Fibroblast of the aortic adventitia (primary cell): ENCODE results near the gene TTC12. TPM values are rescaled to one million over a fixed set of nuclear protein-coding genes. Genes with fewer than 3 reads are reported as not detected.

ENCODE experiments used
- DNase-seq: peaks from one replicate; pipeline ENCODE4 v3.0.0-alpha.2; 2010; ENCODE audit warnings: low read depth
- H3K4me3 ChIP-seq: 2 replicates; pipeline ENCODE4 v1.5.1; 2011; ENCODE audit warnings: low read depth, mild to moderate bottlenecking, control low read depth, low read length, moderate library complexity
- total RNA-seq: library from RNA; depleted of rRNA; stranded (reverse); fragments of >200 nt; gene quantifications from 2 replicates; pipeline ENCODE4 v1.2.3, GENCODE V29; 2012; ENCODE audit warnings: low replicate concordance
- TF ChIP-seq, protein P1 (sequence below): IDR thresholded peaks from 2 replicates; pipeline ENCODE4 v1.5.1; 2011; ENCODE audit warnings: mild to moderate bottlenecking, low read length, control low read depth, inconsistent platforms; ENCODE audit not compliant: insufficient read depth

Gene TTC12
- total RNA-seq, 1 donor: 9.8 TPM

DNA sequence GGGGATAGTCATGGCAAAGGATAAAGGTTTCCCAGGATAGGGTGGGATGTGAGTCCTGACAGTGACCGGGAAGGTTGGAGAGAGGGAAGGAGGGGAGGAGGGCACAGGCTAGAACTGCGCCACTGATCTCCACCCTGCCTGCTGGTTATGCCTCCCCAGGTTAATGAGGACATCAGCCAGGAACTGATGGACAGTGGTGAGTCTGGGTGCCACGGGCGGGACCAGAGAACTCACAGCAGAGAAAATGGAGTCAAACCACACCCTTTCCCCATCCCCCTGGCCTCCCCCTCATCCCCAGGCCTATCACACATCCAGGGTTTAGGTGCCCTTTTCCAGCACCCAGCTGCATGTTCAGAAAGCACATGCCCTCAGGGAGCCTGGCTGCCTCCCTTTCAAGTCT lies 83.4 kb downstream of the TTC12 start:
- TF ChIP-seq, protein P1, sequence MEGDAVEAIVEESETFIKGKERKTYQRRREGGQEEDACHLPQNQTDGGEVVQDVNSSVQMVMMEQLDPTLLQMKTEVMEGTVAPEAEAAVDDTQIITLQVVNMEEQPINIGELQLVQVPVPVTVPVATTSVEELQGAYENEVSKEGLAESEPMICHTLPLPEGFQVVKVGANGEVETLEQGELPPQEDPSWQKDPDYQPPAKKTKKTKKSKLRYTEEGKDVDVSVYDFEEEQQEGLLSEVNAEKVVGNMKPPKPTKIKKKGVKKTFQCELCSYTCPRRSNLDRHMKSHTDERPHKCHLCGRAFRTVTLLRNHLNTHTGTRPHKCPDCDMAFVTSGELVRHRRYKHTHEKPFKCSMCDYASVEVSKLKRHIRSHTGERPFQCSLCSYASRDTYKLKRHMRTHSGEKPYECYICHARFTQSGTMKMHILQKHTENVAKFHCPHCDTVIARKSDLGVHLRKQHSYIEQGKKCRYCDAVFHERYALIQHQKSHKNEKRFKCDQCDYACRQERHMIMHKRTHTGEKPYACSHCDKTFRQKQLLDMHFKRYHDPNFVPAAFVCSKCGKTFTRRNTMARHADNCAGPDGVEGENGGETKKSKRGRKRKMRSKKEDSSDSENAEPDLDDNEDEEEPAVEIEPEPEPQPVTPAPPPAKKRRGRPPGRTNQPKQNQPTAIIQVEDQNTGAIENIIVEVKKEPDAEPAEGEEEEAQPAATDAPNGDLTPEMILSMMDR: no peak
- no peak for DNase-seq
- no peak overlapping the region for H3K4me3 ChIP-seq

DNA sequence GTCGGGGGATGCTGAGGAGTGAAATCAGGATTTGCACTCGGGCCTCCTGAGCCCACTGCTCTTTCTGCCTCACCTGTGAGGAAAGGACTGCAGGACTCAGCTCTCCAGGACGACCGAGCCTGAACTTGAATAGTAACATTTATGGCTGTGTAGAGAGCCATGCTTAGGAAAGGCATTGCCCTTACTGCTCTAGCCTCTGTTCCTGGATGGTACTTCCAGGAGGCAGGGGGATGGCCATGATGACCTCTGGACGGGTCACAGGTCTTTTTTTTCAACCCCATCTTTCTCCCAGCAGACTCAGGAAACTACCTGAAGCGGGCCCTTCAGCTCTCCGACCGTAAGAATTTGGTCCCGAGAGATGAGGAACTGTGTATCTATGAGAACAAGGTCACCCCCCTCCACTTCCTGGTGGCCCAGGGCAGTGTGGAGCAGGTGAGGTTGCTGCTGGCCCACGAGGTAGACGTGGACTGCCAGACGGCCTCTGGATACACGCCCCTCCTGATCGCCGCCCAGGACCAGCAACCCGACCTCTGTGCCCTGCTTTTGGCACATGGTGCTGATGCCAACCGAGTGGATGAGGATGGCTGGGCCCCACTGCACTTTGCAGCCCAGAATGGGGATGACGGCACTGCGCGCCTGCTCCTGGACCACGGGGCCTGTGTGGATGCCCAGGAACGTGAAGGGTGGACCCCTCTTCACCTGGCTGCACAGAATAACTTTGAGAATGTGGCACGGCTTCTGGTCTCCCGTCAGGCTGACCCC lies 84.5 kb downstream of the TTC12 start:
- DNase-seq: no peak

DNA sequence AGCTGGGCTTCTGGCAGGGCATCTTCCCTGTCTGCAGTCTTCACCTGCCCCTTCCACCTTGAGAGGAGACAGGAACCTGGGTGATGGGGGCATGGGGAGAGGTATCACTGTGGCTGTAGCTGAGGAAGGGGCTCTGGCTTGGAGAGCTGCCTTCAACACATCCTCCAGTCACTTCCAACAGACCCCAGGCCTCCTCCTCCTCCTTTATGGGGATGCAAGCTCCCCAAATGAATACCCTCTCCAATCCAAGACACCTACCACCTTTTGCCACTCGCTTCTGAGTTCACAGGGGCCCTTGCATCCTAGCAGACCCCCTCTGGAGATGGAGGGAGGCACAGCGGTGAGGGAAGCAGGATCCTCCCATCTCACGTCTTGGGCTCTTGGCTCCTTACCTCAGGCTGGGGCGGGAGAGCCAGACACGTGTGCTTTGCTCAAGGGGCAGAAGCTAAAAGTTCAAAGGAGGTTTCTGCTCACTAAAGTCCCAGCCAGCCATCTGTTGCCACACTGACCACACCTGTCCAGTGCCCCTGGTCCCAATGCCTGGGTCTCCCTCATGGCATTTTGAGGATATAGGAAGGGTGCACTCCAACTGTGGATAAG lies 86.3 kb downstream of the TTC12 start:
- H3K4me3 ChIP-seq: no peak overlapping the region
- DNase-seq: no peak
- TF ChIP-seq, protein P1: no peak

More for the DNA sequence above, 84.5 kb downstream of the TTC12 start:
- TF ChIP-seq, protein P1: no peak
- H3K4me3 ChIP-seq: no peak overlapping the region

- DNase-seq: no peak
- no peak overlapping the region for H3K4me3 ChIP-seq
- TF ChIP-seq, protein P1: no peak
These were observed 87.3 kb downstream of the TTC12 start for GRCh38 chr11:113401718-113402117.

GRCh38 chr11:113404859-113405430 lies 90.6 kb downstream of the TTC12 start:
- no peak overlapping the region for H3K4me3 ChIP-seq
- DNase-seq: no peak
- TF ChIP-seq, protein P1: no peak

DNA sequence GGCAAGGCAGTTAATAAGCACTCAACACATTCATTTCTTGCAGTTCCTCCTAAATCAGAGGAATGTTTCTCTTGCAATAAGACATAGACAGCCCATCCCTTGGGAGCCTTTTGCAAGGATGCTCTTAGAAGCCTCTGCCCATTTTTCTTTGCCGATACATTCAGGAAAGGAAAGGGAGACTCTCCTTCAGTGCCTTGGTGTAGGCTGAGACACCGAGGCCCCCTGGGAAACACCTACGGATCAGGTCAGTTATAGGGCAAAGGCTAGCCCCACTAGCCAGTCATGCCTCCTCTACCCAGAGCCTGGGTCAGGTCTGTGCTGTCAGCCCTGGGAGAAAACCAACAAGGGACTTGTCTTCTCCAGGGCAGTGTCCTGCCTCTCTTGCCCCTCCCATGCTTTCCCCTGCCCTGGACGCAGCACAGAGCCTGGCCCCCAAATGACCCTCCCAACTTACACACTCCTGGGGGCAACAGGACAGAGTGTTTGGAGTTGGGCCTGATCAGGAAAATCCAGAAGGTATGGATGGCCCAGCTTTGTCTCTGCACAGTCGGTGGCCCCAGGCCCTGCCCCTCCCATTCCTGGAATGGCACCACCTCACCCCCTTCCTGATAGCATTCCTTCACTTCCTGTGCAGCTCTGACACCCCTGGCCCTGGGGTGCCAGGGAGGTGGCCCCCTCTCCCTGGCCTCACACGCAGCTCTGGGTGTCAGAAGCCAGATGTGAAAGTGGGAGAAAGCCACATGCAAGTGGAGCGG lies 91.5 kb downstream of the TTC12 start:
- no peak overlapping the region for H3K4me3 ChIP-seq
- TF ChIP-seq, protein P1: no peak
- no peak for DNase-seq
